Nephron (organoid): ENCODE data around the gene MICAL2.

Experiments
- H3K27ac Mint-ChIP-seq, 3 experiments: 2 replicates each; pipeline ENCODE4 v1.8.0; 2020; ENCODE audit warnings: mixed read lengths in 3 of 3, mild to moderate bottlenecking in 2 of 3, moderate library complexity in 1 of 3
- H3K27me3 Mint-ChIP-seq: 2 replicates; pipeline ENCODE4 v1.8.0; 2021; ENCODE audit warnings: low read depth, mild to moderate bottlenecking, moderate library complexity, mixed read lengths
- H3K36me3 Mint-ChIP-seq: 2 replicates; pipeline ENCODE4 v1.8.0; 2020; ENCODE audit warnings: low read depth, mixed read lengths
- H3K4me1 Mint-ChIP-seq: 2 replicates; pipeline ENCODE4 v1.8.0; 2020; ENCODE audit warnings: mixed read lengths
- H3K4me3 Mint-ChIP-seq, 3 experiments: 2 replicates each; pipeline ENCODE4 v1.8.0; 2020; ENCODE audit warnings: mild to moderate bottlenecking in 3 of 3, mixed read lengths in 3 of 3, moderate library complexity in 2 of 3
- H3K9me3 Mint-ChIP-seq: 2 replicates; pipeline ENCODE4 v1.8.0; 2020; ENCODE audit warnings: mixed read lengths
- TF ChIP-seq, protein P1 (sequence below), 3 experiments: fragments of 200-600 bp; sonication (generic); IDR thresholded peaks; one replicate each; pipeline ENCODE4 v1.5.0; 2021; ENCODE audit warnings: antibody characterized with exemption in 3 of 3; ENCODE audit not compliant: unreplicated experiment in 3 of 3

Gene MICAL2

DNA sequence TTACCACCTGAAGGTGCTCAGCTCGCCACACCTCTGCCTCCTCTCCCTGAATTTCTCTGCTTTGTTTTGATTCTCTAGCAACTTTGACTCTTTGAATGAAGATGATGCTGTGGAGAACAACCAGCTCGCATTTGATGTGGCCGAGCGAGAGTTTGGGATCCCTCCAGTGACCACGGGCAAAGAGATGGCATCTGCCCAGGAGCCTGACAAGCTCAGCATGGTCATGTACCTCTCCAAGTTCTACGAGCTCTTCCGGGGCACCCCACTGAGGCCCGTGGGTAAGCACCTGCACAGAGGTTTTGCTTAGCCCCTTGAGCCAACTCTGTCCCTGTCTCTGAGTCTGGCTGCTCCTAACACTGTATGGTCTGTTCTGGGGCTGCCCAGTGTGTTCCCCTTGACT, 115.7 kb downstream of the MICAL2 start:
- no peaks in the 10 kb centered on the region for H3K9me3 Mint-ChIP-seq
- TF ChIP-seq, protein P1, sequence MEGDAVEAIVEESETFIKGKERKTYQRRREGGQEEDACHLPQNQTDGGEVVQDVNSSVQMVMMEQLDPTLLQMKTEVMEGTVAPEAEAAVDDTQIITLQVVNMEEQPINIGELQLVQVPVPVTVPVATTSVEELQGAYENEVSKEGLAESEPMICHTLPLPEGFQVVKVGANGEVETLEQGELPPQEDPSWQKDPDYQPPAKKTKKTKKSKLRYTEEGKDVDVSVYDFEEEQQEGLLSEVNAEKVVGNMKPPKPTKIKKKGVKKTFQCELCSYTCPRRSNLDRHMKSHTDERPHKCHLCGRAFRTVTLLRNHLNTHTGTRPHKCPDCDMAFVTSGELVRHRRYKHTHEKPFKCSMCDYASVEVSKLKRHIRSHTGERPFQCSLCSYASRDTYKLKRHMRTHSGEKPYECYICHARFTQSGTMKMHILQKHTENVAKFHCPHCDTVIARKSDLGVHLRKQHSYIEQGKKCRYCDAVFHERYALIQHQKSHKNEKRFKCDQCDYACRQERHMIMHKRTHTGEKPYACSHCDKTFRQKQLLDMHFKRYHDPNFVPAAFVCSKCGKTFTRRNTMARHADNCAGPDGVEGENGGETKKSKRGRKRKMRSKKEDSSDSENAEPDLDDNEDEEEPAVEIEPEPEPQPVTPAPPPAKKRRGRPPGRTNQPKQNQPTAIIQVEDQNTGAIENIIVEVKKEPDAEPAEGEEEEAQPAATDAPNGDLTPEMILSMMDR (IDR thresholded peaks at IDR 0.05; ENCODE audit: unreplicated experiment in 3 of 3) = no peak
- no peak overlapping the region for H3K4me3 Mint-ChIP-seq
- H3K27me3 Mint-ChIP-seq = peaks cover 19% of the 10 kb centered on the region
- no peak overlapping the region for H3K27ac Mint-ChIP-seq
- no peaks in the 10 kb centered on the region for H3K36me3 Mint-ChIP-seq
- H3K4me1 Mint-ChIP-seq = peaks cover 14% of the 10 kb centered on the region

DNA sequence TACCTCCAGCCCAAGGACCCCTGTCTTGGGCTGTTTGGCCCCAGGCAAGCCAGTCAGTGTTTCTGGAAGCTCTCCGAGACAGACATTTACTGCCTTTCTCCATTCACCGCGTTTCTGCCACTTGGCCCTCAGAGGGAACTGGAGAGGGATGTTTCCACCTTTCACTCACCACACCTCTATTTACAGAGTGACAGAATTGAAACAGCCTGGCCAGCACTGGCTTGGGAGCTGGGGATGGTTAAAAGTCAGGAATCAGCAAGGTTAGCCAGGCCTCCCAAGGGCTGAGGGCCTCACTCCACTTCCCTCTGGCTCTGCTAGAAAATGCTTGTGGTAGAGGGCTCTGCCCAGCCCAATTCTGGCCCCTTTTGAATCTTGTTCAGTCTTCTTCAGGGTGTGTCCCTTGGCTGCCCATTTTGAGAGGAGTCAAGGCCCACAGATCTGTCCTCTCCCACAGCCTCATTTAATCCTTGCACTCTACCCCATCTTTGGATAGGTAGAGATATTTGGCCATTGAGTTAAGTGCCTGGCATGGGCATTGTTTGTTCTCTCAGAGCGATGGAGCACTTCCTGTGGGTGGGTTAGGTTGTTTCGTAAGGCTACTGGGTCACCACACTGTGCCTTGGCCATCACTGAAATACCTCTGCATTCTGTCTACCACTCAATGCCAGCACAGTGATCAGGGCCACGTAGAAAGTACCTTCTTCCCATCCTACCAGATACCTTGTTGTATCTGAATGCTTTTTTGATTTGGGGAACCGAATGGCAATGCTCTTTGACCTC, 119.2 kb downstream of the MICAL2 start:
- Mint-ChIP-seq H3K27me3 (peaks cover 20% of the 10 kb centered on the region), H3K4me3 (no peak overlapping the region), H3K27ac (no peak overlapping the region), H3K9me3 (no peaks in the 10 kb centered on the region), H3K4me1 (peaks cover 13% of the 10 kb centered on the region), H3K36me3 (no peaks in the 10 kb centered on the region)
- TF ChIP-seq, protein P1 (IDR thresholded peaks at IDR 0.05; ENCODE audit: unreplicated experiment in 3 of 3) = no peak

DNA sequence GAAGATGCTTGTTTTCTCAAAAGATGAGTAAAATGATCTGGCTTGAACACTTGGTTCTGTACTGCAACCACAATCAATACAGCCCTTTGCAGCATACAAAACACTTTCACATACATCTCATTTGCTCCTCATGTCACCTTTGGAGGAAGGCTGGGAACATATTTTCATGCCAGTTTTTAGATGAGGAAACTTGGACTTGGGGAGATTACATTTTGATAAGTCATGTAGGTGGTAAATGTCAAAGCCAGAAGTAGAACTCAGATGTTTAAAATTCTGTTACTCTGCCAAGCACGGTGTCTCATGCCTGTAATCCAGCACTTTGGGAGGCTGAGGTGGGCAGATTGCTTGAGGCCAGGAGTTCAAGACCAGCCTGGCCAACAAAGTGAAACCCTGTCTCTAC, 121.8 kb downstream of the MICAL2 start:
- H3K27me3 Mint-ChIP-seq = peaks cover 23% of the 10 kb centered on the region
- H3K4me3 Mint-ChIP-seq = no peak overlapping the region
- peaks cover 27% of the 10 kb centered on the region for H3K4me1 Mint-ChIP-seq
- no peaks in the 10 kb centered on the region for H3K36me3 Mint-ChIP-seq
- TF ChIP-seq, protein P1 (IDR thresholded peaks at IDR 0.05; ENCODE audit: unreplicated experiment in 3 of 3) = no peak
- H3K9me3 Mint-ChIP-seq = no peaks in the 10 kb centered on the region
- H3K27ac Mint-ChIP-seq = no peak overlapping the region

DNA sequence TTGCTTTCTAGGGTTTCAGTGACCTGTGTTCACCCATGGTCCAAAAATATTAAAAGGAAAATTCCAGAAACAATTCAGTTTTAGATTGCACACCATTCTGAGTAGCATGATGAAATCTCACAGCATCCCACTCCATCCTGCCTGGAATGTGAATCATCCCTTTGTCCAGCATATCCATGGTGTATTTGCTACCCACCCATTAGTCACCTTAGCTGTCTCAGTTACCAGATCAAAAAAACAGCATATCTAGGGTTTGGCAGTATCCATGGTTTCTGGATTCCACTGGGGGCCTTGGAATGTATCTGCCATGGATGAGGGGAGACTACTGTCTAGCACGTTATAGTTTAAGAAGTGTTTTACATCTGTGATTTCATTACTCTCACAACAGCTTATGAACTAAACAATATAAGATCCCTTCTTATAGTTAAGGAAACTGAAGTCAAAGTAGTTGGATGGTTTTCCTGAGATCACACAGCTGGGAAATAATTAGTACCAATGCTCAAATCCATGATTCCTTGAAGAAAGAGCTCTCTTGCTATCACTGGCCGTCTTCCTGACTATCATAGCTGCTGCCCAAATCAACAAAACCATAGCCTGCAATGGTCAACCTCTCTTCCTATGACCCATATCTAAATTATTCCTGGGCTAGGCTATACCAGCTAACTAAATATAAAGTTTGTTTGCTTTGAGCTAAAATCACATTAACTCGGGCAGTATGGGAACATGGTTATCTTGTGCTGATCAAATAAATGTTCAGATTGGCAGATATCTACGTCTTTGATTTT, 122.6 kb downstream of the MICAL2 start:
- TF ChIP-seq, protein P1 (IDR thresholded peaks at IDR 0.05; ENCODE audit: unreplicated experiment in 3 of 3) = no peak
- peaks cover 35% of the 10 kb centered on the region for H3K4me1 Mint-ChIP-seq
- peak overlapping the region in 2 of 3 experiments; percentile 14 to 40 for H3K27ac Mint-ChIP-seq
- H3K36me3 Mint-ChIP-seq = no peaks in the 10 kb centered on the region
- H3K9me3 Mint-ChIP-seq = no peaks in the 10 kb centered on the region
- peaks cover 23% of the 10 kb centered on the region for H3K27me3 Mint-ChIP-seq
- H3K4me3 Mint-ChIP-seq = no peak overlapping the region

DNA sequence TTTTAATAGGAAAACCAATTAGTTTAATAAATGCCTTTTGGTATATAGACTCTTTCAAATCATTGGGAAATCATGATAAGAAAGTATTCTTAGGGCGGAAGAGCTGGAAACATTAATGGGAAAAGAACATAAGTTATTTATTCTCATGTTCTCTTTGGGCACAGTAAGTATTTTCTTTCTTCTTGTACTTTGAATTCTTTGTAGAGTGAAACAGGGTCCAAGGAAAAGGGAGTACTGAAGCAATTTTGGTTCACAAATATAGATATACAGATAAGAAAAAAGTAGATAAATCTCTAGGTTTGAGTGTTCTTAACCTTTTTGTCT, 123.2 kb downstream of the MICAL2 start:
- Mint-ChIP-seq H3K27me3 (peaks cover 23% of the 10 kb centered on the region), H3K36me3 (no peaks in the 10 kb centered on the region), H3K9me3 (no peaks in the 10 kb centered on the region), H3K4me3 (no peak overlapping the region), H3K4me1 (peaks cover 40% of the 10 kb centered on the region), H3K27ac (peak overlapping the region in 2 of 3 experiments; percentile 14 to 40)
- TF ChIP-seq, protein P1 (IDR thresholded peaks at IDR 0.05; ENCODE audit: unreplicated experiment in 3 of 3) = no peak
